ENCODE data around the gene SREK1. TPM values are rescaled to one million over a fixed set of nuclear protein-coding genes. Genes with fewer than 3 reads are reported as not detected.

SREK1 gene
- total RNA-seq, 1 experiment from 2014 or later: 59.6 TPM

DNA sequence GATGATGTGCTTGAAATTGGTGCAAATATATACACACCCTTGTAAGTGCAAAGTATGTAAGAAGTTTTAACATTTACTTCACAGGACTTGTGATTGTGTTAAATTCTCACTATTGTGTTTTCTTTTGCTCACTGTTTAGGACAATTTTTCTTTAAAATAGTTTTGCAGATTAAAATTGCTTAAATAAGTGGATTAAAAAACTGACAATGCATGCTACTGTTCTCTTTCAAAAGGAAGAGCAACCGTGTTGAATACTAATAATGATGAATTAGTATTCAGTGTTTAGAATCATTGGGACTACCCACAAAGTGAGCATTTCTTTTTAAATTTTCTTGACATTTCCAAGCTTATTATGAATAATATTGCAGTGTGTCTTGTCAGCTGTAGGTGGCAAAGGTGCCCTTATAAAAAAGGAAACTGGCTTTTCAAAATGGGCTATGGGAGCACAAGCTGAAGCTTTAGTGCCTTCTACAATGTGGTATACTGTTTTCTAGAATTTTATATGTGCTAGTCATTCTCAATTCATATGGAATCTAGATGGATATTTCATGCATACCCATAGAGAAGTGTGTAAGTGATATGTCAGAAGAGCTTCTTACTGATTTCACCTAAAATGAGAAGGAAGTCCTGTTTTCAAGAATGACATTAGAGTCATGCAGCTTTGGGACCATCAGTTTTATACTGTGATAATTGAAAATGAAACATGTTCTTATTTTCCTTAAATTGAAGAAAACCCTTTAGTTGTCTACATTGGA is 35.4 kb downstream of the SREK1 start:
- TF ChIP-seq, protein P1, sequence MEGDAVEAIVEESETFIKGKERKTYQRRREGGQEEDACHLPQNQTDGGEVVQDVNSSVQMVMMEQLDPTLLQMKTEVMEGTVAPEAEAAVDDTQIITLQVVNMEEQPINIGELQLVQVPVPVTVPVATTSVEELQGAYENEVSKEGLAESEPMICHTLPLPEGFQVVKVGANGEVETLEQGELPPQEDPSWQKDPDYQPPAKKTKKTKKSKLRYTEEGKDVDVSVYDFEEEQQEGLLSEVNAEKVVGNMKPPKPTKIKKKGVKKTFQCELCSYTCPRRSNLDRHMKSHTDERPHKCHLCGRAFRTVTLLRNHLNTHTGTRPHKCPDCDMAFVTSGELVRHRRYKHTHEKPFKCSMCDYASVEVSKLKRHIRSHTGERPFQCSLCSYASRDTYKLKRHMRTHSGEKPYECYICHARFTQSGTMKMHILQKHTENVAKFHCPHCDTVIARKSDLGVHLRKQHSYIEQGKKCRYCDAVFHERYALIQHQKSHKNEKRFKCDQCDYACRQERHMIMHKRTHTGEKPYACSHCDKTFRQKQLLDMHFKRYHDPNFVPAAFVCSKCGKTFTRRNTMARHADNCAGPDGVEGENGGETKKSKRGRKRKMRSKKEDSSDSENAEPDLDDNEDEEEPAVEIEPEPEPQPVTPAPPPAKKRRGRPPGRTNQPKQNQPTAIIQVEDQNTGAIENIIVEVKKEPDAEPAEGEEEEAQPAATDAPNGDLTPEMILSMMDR (conservative IDR thresholded peaks at IDR 0.05): no peak
- Histone ChIP-seq H4K91ac (ENCODE audit: insufficient read length, low read depth, low read length) (no peak overlapping the region), H3K56ac (ENCODE audit: insufficient read length, low read depth, low read length) (no peak overlapping the region), H3K4me1 (ENCODE audit: insufficient read depth, low read length) (no peaks in the 10 kb centered on the region), H3K79me1 (ENCODE audit: insufficient read depth, low read depth, low read length, poor library complexity, severe bottlenecking) (no peaks in the 10 kb centered on the region), H2AK5ac (ENCODE audit: insufficient read length, low read length) (no peak overlapping the region), H2BK120ac (ENCODE audit: low read depth, low read length, poor library complexity, severe bottlenecking) (no peak overlapping the region), H2BK20ac (ENCODE audit: low read depth, low read length, poor library complexity, severe bottlenecking) (no peak overlapping the region), H3T11ph (ENCODE audit: low read length) (no peak overlapping the region), H3K14ac (ENCODE audit: insufficient read depth, low read length) (no peak overlapping the region), H3K23ac (ENCODE audit: insufficient read length, low read depth, low read length) (no peak overlapping the region), H3K23me2 (ENCODE audit: insufficient read length, low read depth, low read length, poor library complexity, severe bottlenecking) (no peaks in the 10 kb centered on the region), H3K9me3 (ENCODE audit: control insufficient read depth, low read depth, low read length) (no peaks in the 10 kb centered on the region), H3K4ac (ENCODE audit: low read depth, low read length) (no peak overlapping the region), H3K9ac (ENCODE audit: extremely low read depth, insufficient read length, low read length) (no peak overlapping the region), H2BK15ac (ENCODE audit: low read depth, low read length) (no peak overlapping the region), H3K18ac (ENCODE audit: insufficient read length, low read depth, low read length) (no peak overlapping the region), H3K27me3 (ENCODE audit: insufficient read depth, low read length) (no peaks in the 10 kb centered on the region), H3K27ac (ENCODE audit: insufficient read length, low read depth, low read length) (no peak overlapping the region), H2BK12ac (ENCODE audit: insufficient read length, low read depth, low read length) (no peak overlapping the region), H2AFZ (ENCODE audit: low read length) (no peak overlapping the region), H4K5ac (ENCODE audit: insufficient read length, low read depth, low read length) (no peak overlapping the region), H4K8ac (replicated peaks; ENCODE audit: insufficient read length, low read depth, low read length) (no peak overlapping the region), H4K20me1 (ENCODE audit: control insufficient read depth, insufficient read depth, insufficient read length) (no peaks in the 10 kb centered on the region), H3K79me2 (ENCODE audit: insufficient read depth, low read length) (no peaks in the 10 kb centered on the region), H2BK5ac (ENCODE audit: insufficient read length, low read length) (no peak overlapping the region), H3K4me2 (ENCODE audit: insufficient read depth, insufficient read length, low read length) (no peak overlapping the region)
- no CpG with 5 or more reads among the region's 1 CpG for WGBS (ENCODE audit: extremely low coverage, insufficient read length, low lambda C conversion rate)
- DNase-seq: no peak
- no peak overlapping the region for H3K27ac Mint-ChIP-seq
- H3K4me3 Mint-ChIP-seq: no peak overlapping the region
- H3K4me1 Mint-ChIP-seq: no peaks in the 10 kb centered on the region
- no peaks in the 10 kb centered on the region for H3K27me3 Mint-ChIP-seq (ENCODE audit: low read depth)
- peaks cover 19 to 67% (median 51%) of the 10 kb centered on the region in 3 experiments; a peak in 6 of 7 replicates for H3K36me3 Mint-ChIP-seq (ENCODE audit: insufficient read depth in 1 of 3, low read depth in 3 of 3)
- H3K9me3 Mint-ChIP-seq: no peaks in the 10 kb centered on the region
